IPS-18a (cell line): ENCODE results near the gene DRC7.

Experiments used
- H3K27ac ChIP-seq: one replicate; pipeline ENCODE4 v1.5.1; 2013; ENCODE audit warnings: low read length
- H3K27me3 ChIP-seq: one replicate; pipeline ENCODE4 v1.6.1; 2013; ENCODE audit warnings: mild to moderate bottlenecking, low read length; ENCODE audit not compliant: control insufficient read depth, insufficient read depth
- H3K36me3 ChIP-seq: one replicate; pipeline ENCODE4 v1.6.1; 2013; ENCODE audit warnings: low read depth, low read length; ENCODE audit not compliant: control insufficient read depth
- H3K4me1 ChIP-seq: one replicate; pipeline ENCODE4 v1.6.1; 2013; ENCODE audit warnings: low read depth, low read length; ENCODE audit not compliant: control insufficient read depth
- H3K4me3 ChIP-seq: one replicate; pipeline ENCODE4 v1.5.1; 2013; ENCODE audit warnings: low read length
- H3K9ac ChIP-seq: one replicate; pipeline ENCODE4 v1.6.1; 2013; ENCODE audit warnings: mild to moderate bottlenecking, low read length, moderate library complexity
- H3K9me3 ChIP-seq: one replicate; pipeline ENCODE4 v1.6.1; 2013; ENCODE audit warnings: low read depth, low read length; ENCODE audit not compliant: control insufficient read depth

DRC7 gene

DNA sequence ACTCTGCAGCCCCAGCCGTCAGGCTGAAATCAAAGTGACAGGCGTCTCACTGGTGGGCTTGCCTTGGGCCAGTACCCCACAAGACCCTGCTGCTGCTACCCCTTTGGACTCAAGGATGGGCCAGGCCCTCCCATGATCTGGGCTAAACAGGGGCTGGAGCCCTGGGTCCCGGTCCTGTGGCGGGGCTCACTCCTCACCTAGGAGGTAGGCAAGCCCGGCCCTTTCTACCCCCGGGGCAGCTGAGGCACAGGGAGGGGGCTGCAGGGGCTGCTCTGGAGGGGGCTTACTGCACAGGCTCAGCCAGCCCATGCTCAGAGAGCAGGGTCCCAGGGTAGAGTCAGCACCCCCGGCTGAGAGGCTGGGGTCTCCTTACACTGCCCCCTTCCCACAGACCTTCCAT lies 64.5 kb downstream of the DRC7 start:
- no peak overlapping the region for H3K27ac ChIP-seq

DNA sequence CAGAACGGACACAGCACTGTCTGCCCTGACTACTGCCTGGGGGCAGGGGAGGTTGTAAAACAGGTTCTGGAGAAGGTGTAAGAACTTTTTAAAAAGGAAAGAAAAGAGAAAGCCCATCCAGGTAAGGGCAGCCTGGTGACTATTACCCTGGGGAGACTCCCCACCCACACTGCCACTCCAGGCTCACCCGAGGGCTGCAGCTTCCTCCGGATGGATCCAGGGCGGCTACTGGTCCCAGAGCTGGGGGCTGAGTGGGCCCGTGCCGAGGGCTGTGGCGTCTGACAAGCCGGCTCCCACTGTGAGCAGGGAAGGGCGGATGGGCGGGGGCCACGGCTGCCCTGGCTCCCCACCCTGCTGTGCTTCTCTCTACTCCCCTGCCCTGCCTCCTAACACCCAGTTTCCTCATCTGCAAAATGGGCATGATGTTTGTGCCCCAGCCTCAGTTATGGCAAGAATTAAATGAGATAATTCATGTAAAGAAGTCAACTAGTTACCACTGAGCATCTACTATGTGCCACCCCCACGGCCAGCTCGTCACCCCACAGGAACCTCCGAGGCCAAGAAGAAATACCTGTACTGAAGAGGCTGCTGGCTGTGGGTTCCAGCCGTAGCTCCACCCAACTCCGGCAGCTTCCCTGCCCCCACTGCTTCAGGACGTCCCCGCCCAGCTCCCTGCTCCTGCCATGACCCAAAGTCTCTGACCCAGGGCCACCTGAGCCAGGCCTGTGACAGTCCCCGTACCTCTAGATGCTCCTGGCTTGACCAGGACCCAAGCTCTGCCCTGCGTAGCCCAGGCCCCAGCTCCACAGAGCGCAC lies 65.1 kb downstream of the DRC7 start:
- H3K27ac ChIP-seq = no peak overlapping the region
- no peaks in the 10 kb centered on the region for H3K27me3 ChIP-seq
- H3K4me3 ChIP-seq = no peak overlapping the region
- no peaks in the 10 kb centered on the region for H3K9me3 ChIP-seq
- no peaks in the 10 kb centered on the region for H3K4me1 ChIP-seq
- H3K9ac ChIP-seq = no peak overlapping the region
- H3K36me3 ChIP-seq = peaks cover 11% of the 10 kb centered on the region

More for the DNA sequence above, 64.5 kb downstream of the DRC7 start:
- no peak overlapping the region for H3K4me3 ChIP-seq
- peaks cover 11% of the 10 kb centered on the region for H3K36me3 ChIP-seq
- no peaks in the 10 kb centered on the region for H3K4me1 ChIP-seq
- H3K9me3 ChIP-seq = no peaks in the 10 kb centered on the region
- H3K9ac ChIP-seq = no peak overlapping the region
- H3K27me3 ChIP-seq = no peaks in the 10 kb centered on the region

DNA sequence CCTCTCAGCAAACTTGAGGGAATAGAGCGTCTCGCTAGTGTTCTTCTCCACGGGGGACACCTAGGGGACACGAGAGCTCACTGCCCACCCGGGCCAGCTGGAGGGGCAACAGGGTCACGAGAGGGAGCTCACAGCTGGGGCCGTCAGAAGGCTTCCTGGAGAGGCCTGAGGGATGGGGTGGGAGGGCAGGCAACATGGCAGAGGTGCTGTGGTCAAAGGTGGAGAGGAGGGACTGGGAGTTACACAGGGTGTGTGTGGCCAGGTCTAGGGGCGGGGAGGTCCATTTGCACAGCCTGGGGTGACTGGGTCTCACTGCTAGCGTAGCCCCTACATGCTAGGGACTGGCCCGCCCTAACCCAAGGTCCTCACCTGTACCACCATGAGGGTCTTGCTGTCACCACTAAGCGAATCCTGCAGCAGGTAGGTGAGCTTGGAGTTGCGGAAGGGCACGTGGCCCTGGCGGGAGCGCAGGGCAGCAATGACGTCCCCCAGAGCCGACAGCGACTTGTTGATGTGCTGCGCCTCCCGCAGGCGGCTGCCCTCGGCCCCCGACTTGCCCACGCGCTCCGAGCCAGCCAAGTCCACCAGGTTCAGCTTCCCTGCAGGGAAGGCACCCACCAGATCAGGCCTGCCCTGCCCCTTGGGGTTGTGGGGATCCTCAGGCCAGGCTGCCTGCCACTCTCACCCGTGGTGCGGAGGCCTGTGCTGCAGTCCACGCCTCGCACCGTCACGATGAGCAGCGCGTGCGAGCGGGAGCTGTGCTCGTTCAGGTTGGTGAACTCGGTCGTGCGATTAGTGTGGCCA lies 66.0 kb downstream of the DRC7 start:
- Histone ChIP-seq H3K27ac (no peak overlapping the region), H3K36me3 (peaks cover 8% of the 10 kb centered on the region), H3K4me3 (no peak overlapping the region), H3K9ac (no peak overlapping the region), H3K27me3 (no peaks in the 10 kb centered on the region), H3K4me1 (no peaks in the 10 kb centered on the region), H3K9me3 (no peaks in the 10 kb centered on the region)

DNA sequence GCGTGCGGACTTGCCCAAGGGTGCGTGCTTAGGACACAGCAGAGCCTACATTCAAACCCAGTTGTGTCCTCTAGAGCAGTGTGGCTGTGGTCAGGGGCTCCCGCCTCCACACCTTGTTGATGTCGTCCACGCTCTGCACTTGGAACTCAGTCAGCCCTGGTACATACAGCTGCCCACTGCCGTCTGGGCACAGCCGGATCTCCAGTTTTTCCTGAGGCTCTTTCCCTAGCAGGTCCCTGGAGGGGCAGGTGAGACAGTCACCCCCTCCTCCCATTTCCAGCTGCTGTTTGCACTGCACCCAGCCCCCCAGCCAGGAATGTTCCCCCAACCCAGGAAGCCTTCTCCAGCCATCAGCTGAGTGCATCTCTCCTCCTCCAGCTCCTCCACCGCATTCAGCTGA lies 66.7 kb downstream of the DRC7 start:
- no peak overlapping the region for H3K4me3 ChIP-seq
- no peak overlapping the region for H3K9ac ChIP-seq
- no peaks in the 10 kb centered on the region for H3K4me1 ChIP-seq
- H3K9me3 ChIP-seq = no peaks in the 10 kb centered on the region
- H3K36me3 ChIP-seq = peaks cover under 1% of the 10 kb centered on the region
- H3K27me3 ChIP-seq = no peaks in the 10 kb centered on the region
- H3K27ac ChIP-seq = no peak overlapping the region

DNA sequence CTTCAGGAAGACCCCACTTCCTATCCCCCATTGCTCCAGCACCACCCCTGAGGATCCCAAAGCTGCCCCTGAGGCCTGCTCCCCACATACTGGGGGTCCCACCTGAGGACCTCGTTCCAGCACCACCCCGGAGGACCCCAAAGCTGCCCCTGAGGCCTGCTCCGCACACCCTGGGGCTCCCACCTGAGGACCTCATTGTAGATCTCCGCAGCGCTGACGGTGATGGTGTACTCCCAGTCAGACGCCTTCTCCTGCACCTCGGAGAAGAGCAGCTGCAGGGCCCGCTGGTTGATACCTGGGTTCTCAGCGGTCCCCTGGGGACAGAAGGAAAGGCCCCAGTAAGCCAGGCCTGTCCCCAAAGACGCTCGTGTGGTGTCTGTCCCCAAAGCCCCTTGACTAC lies 67.4 kb downstream of the DRC7 start:
- Histone ChIP-seq H3K9me3 (no peaks in the 10 kb centered on the region), H3K4me1 (no peaks in the 10 kb centered on the region), H3K9ac (no peak overlapping the region), H3K27ac (no peak overlapping the region), H3K27me3 (no peaks in the 10 kb centered on the region), H3K4me3 (no peak overlapping the region), H3K36me3 (no peaks in the 10 kb centered on the region)

DNA sequence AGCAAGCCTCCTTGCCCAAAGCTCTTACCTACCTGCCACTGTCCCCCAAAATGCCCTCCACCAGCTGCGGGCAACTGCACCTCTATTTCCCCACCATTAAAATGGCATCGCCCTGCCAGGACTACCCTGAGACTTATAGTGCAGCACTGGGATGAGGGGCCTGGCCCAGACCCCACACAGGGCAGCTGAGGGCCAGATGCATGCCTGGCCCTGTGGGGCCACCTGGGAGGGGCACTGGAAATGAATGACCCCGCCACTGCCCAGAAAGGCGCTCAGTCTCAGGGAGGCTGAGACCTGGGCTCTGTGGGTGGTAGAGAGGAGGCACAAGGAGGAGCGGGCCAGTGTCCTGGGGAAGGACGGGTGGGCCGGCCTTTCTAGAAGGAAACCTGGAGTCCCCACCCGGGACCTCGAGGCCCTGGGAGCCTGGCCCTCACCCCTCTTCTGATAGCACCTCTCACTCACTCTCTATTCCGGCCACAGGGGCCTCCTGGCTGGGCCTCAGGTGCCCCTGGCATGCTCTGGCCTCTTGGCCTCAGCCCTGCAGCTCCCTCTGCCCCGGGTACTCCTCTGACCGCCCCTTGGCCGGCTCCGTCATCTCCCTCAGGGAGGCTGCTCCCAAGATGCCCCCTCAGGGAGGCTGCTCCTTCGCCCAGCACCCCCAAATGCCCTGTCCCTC lies 67.9 kb downstream of the DRC7 start:
- Histone ChIP-seq H3K27me3 (no peaks in the 10 kb centered on the region), H3K27ac (no peak overlapping the region), H3K9me3 (no peaks in the 10 kb centered on the region), H3K4me1 (no peaks in the 10 kb centered on the region), H3K36me3 (no peaks in the 10 kb centered on the region), H3K9ac (no peak overlapping the region), H3K4me3 (no peak overlapping the region)

DNA sequence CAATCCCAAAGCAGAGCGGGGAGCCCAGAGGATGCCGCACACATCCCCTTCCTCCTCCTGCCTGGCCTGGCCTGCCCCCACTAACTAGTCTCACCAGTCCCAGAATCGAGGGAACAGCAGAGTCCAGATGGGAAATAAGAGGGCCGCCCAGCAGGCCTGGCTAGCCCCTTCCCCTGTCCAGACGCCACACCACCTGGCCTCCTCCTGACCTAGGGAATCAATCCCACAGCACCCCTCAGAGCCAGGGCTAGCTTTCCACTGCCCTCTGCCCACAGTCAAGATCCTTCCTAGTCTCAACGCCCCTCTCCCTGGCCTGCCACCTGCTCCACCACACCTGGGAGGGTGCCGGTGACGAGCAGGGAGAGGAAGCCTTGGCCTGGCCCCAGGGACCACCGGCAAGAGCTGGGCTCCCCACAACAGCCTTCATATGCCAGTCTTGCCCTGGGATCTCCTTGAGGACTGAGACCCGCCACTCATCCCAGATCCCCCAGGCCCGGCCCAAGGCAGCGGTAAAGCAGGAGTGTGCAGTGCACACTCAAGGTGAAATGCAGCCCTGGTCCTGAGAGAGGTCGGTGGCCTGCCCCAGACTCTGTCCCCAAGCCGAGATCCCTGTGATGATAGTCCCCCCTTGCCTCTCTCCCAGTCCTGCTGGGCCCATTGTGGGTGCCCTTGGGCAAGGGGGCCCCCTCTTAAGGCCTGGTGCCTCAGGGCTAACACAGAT lies 68.8 kb downstream of the DRC7 start:
- H3K9me3 ChIP-seq = no peaks in the 10 kb centered on the region
- no peaks in the 10 kb centered on the region for H3K4me1 ChIP-seq
- no peaks in the 10 kb centered on the region for H3K36me3 ChIP-seq
- no peak overlapping the region for H3K27ac ChIP-seq
- H3K27me3 ChIP-seq = no peaks in the 10 kb centered on the region
- no peak overlapping the region for H3K4me3 ChIP-seq
- H3K9ac ChIP-seq = no peak overlapping the region

DNA sequence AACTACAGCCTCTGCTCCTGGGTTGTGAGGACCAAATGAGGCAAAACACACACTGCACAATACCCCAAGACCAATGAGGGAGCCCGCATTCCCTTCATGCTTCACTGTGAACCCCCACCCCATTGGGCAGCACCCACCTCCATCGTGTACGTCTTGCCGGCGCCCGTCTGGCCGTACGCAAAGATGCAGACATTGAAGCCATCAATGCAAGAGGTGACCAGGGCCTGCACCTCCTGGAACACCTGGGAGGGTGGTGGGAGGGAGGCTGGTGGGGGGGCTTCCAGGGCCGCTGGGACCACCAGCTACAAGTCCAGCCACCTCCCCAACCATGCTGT lies 69.4 kb downstream of the DRC7 start:
- Histone ChIP-seq H3K27me3 (no peaks in the 10 kb centered on the region), H3K36me3 (no peaks in the 10 kb centered on the region), H3K4me1 (no peaks in the 10 kb centered on the region), H3K4me3 (no peak overlapping the region), H3K9ac (no peak overlapping the region), H3K27ac (no peak overlapping the region), H3K9me3 (no peaks in the 10 kb centered on the region)

DNA sequence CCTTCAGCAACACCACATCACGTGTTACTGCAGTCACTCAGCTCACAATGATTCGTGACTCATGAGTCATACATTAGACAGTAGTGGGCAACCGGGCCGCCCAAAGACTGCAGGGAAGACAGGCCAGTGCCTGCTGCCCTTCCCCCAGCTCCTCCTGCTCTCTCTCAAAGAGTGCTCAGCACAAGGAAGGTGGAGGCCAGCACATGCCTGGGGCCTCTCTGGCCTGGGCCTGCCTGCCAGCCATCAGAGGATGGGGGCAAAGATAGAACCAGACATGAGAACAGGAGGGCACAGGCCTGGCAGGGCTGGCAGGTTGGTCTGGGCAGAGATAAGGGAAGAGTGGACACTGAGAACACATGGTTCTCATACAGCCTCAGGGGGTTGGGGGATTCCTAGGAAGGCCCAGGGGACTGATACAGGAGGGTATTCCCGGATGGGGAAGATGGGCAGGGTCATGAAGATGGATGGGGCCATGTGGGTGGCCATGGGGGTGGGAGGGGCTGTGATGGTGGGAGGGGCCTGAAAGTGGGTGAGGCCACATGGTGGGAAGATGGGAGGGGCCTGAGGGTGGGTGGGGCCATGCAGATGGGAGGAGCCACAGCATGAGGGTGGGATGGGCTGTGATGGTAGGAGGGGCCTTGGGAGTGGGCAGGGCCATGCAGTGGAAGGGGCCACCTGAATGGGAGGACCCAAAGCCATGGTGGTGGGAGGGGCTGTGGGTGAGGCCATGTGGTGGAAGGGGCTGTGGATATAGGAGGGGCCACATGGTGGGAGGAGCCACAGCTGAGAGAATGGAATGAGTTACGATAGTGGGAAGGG lies 69.9 kb downstream of the DRC7 start:
- H3K27ac ChIP-seq = no peak overlapping the region
- no peaks in the 10 kb centered on the region for H3K4me1 ChIP-seq
- H3K4me3 ChIP-seq = no peak overlapping the region
- H3K9me3 ChIP-seq = no peaks in the 10 kb centered on the region
- H3K9ac ChIP-seq = no peak overlapping the region
- H3K27me3 ChIP-seq = no peaks in the 10 kb centered on the region
- no peaks in the 10 kb centered on the region for H3K36me3 ChIP-seq

DNA sequence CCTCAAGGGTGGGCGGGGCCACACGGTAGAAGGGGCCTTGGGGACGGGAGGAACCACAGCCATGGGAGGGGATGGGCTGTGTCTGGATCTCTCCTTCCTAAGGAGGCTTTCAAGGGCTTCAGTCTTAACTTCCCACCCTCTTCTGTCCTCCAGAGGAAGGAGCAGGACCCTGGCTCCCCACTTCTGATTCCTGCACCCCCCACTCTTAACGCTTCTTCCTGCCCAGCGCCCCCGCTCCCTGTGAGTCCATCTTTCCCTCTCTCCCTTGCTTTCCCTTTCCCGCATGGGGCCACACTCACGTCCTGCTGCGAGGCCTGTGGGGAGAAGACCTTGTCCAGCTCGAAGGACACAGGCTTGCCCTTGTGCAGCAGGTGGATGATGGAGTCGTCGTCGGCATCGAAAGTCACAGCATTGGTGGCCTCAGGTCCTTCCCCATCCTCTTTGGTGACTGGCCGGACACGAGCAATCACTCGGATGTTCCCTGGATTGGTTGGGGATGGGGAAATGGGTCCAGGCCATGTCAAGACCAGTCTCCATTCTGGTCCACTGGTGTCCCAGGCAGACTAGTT lies 70.6 kb downstream of the DRC7 start:
- no peak overlapping the region for H3K4me3 ChIP-seq
- H3K4me1 ChIP-seq = no peaks in the 10 kb centered on the region
- no peaks in the 10 kb centered on the region for H3K9me3 ChIP-seq
- no peak overlapping the region for H3K27ac ChIP-seq
- no peaks in the 10 kb centered on the region for H3K36me3 ChIP-seq
- H3K9ac ChIP-seq = no peak overlapping the region
- H3K27me3 ChIP-seq = no peaks in the 10 kb centered on the region
